ENCODE measurements around the gene TSPAN4. TPM values are rescaled to one million over a fixed set of nuclear protein-coding genes. Genes with fewer than 3 reads are reported as not detected.

Gene TSPAN4
- total and polyA plus RNA-seq, 11 donors: 22.7 to 93.0 (median 31.3) TPM

- intact Hi-C loops (cut with DNase I): no loop called here
- WGBS, 4 donors: 92 to 93% (median 93%) methylated on average over 34 to 45 of the region's 45 CpGs
- TF ChIP-seq POLR2A (IDR thresholded peaks at IDR 0.05): no peak
- no peak for TF ChIP-seq CTCF (IDR thresholded peaks at IDR 0.05)
- peaks cover 0 to 22% (median 0%) of the 10 kb centered on the region in 9 donors for H3K36me3 ChIP-seq
- H3K9me3 ChIP-seq: no peaks in the 10 kb centered on the region
- no peak overlapping the region for H3K4me3 ChIP-seq
- no peaks in the 10 kb centered on the region for H3K4me1 ChIP-seq
- no peak for ATAC-seq
- no peak overlapping the region for H3K27ac ChIP-seq
- no peaks in the 10 kb centered on the region for H3K27me3 ChIP-seq
- no peak for DNase-seq
These were observed 45.9 kb downstream of the TSPAN4 start for GRCh38 chr11:888310-889212.

- no peaks in the 10 kb centered on the region for H3K27me3 ChIP-seq
- TF ChIP-seq POLR2A (IDR thresholded peaks at IDR 0.05): no peak
- no peak for TF ChIP-seq CTCF (IDR thresholded peaks at IDR 0.05)
- H3K9me3 ChIP-seq: no peaks in the 10 kb centered on the region
- no peaks in the 10 kb centered on the region for H3K4me1 ChIP-seq
- H3K36me3 ChIP-seq: peaks cover 0 to 22% (median 0%) of the 10 kb centered on the region in 9 donors
- DNase-seq: no peak
- H3K27ac ChIP-seq: no peak overlapping the region
- no peak overlapping the region for H3K4me3 ChIP-seq
- no peak for ATAC-seq
- whole genome bisulfite sequencing, 4 donors: 88 to 96% (median 92%) methylated on average over 11 to 13 of the region's 13 CpGs
- intact Hi-C loops (cut with DNase I): no loop called here
These were observed 46.6 kb downstream of the TSPAN4 start for GRCh38 chr11:889257-889656.

GRCh38 chr11:889687-890475 is 47.2 kb downstream of the TSPAN4 start:
- no peak for DNase-seq
- no peak for TF ChIP-seq POLR2A (IDR thresholded peaks at IDR 0.05)
- no peak for TF ChIP-seq CTCF (IDR thresholded peaks at IDR 0.05)
- 93 to 94% (median 93%) methylated on average over 14 to 32 of the region's 32 CpGs for WGBS, 4 donors

More at GRCh38 chr11:889687-890475, 47.2 kb downstream of the TSPAN4 start:
- Histone ChIP-seq H3K4me3 (no peak overlapping the region), H3K27me3 (no peaks in the 10 kb centered on the region), H3K4me1 (no peaks in the 10 kb centered on the region), H3K36me3 (peaks cover 0 to 22% (median 0%) of the 10 kb centered on the region in 9 donors), H3K27ac (no peak overlapping the region), H3K9me3 (no peaks in the 10 kb centered on the region)
- intact Hi-C loops (cut with DNase I): no loop called here
- ATAC-seq: no peak

All from heart left ventricle (tissue), 16 donors.